ENCODE data around the gene FRMD3. TPM values are rescaled to one million over a fixed set of nuclear protein-coding genes. Genes with fewer than 3 reads are reported as not detected.

Gene FRMD3
- total RNA-seq, 1 donor from 2014 or later = 0.40 TPM

- H3K4me3 Mint-ChIP-seq = no peak overlapping the region
- no peak for TF ChIP-seq CTCF (IDR thresholded peaks at IDR 0.05; ENCODE audit: unreplicated experiment)
- no peak overlapping the region for H3K27ac Mint-ChIP-seq
- H3K9me3 Mint-ChIP-seq = peaks cover 17% of the 10 kb centered on the region
- H3K36me3 Mint-ChIP-seq = no peaks in the 10 kb centered on the region
- no peak for DNase-seq (ENCODE audit: low spot score in 2 of 2, unreplicated experiment in 2 of 2)
- no peaks in the 10 kb centered on the region for H3K4me1 Mint-ChIP-seq
- H3K27me3 Mint-ChIP-seq (ENCODE audit: low read depth) = peaks cover 2% of the 10 kb centered on the region
These were observed 290.5 kb downstream of the FRMD3 start for GRCh38 chr9:83247732-83248131.

- TF ChIP-seq CTCF (IDR thresholded peaks at IDR 0.05; ENCODE audit: unreplicated experiment) = no peak
- Mint-ChIP-seq H3K36me3 (no peaks in the 10 kb centered on the region), H3K4me3 (no peak overlapping the region), H3K27ac (no peak overlapping the region), H3K27me3 (ENCODE audit: low read depth) (no peaks in the 10 kb centered on the region), H3K9me3 (peaks cover 2% of the 10 kb centered on the region), H3K4me1 (peaks cover 7% of the 10 kb centered on the region)
- no peak for DNase-seq (ENCODE audit: low spot score in 2 of 2, unreplicated experiment in 2 of 2)
These were observed 292.1 kb downstream of the FRMD3 start for GRCh38 chr9:83245979-83246659.

GRCh38 chr9:83242066-83242465 lies 296.1 kb downstream of the FRMD3 start:
- H3K27ac Mint-ChIP-seq = no peak overlapping the region
- peaks cover 18% of the 10 kb centered on the region for H3K4me1 Mint-ChIP-seq
- DNase-seq (ENCODE audit: low spot score in 2 of 2, unreplicated experiment in 2 of 2) = no peak
- H3K4me3 Mint-ChIP-seq = no peak overlapping the region
- no peaks in the 10 kb centered on the region for H3K27me3 Mint-ChIP-seq (ENCODE audit: low read depth)
- TF ChIP-seq CTCF (IDR thresholded peaks at IDR 0.05; ENCODE audit: unreplicated experiment) = no peak
- H3K36me3 Mint-ChIP-seq = no peaks in the 10 kb centered on the region
- no peaks in the 10 kb centered on the region for H3K9me3 Mint-ChIP-seq

- Mint-ChIP-seq H3K27me3 (ENCODE audit: low read depth) (no peaks in the 10 kb centered on the region), H3K4me1 (peaks cover 18% of the 10 kb centered on the region), H3K4me3 (no peak overlapping the region), H3K27ac (no peak overlapping the region), H3K9me3 (no peaks in the 10 kb centered on the region), H3K36me3 (no peaks in the 10 kb centered on the region)
- TF ChIP-seq CTCF (IDR thresholded peaks at IDR 0.05; ENCODE audit: unreplicated experiment) = no peak
- DNase-seq (ENCODE audit: low spot score in 2 of 2, unreplicated experiment in 2 of 2) = no peak
These were observed 297.5 kb downstream of the FRMD3 start for GRCh38 chr9:83240671-83241070.

GRCh38 chr9:83239747-83240146 lies 298.5 kb downstream of the FRMD3 start:
- H3K4me3 Mint-ChIP-seq = no peak overlapping the region

More at GRCh38 chr9:83239747-83240146, 298.5 kb downstream of the FRMD3 start:
- Mint-ChIP-seq H3K27me3 (ENCODE audit: low read depth) (no peaks in the 10 kb centered on the region), H3K27ac (peak overlapping the region; percentile 50), H3K9me3 (no peaks in the 10 kb centered on the region), H3K36me3 (no peaks in the 10 kb centered on the region), H3K4me1 (peaks cover 18% of the 10 kb centered on the region)
- no peak for DNase-seq (ENCODE audit: low spot score in 2 of 2, unreplicated experiment in 2 of 2)
- no peak for TF ChIP-seq CTCF (IDR thresholded peaks at IDR 0.05; ENCODE audit: unreplicated experiment)
